Left hindlimb (tissue), 1 donor: Measurements from ENCODE around the gene GDPD5.

ENCODE experiments used
- DNase-seq: peaks from one replicate; pipeline ENCODE4 v3.0.0-alpha.2; 2018

GDPD5 gene

DNA sequence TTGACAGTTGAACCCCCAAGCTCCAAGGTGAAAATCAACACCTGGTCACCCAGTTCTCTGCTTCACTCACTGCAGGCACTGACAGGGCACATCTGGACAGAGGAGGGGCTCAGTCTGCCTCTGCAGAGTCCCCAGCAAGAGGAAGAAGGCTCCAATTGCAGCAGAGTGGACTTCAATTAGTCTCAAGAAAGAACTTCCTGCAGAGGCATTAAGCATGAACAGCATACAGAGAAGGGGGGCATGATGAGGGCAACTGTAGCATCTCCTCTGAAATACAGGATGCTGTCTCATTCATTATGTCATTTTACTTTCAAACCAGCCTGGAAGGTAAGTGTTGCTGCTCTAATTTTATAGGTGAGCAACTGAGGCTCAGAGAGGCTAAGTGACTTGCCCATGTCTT is 11.1 kb downstream of the GDPD5 start:
- DNase-seq, result no peak

DNA sequence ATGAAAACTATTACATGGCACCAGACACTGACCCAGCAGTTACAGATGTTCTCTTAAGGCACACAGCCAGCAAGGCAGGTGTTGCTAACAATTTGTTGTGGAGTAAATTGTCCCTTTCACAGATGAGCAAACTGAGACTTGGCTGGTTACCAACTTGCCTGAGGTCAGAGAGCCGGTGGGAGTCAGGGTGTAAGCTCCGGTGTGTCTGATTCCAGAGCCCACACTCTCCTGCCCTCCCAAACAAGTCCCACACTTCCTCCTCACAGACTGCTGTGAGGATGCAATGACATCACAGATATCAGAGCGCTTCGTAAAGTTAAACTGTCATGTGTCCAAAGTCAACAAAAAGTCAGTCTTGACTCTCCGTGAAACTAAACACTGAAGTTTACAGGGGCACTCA is 12.5 kb downstream of the GDPD5 start:
- no peak for DNase-seq

DNA sequence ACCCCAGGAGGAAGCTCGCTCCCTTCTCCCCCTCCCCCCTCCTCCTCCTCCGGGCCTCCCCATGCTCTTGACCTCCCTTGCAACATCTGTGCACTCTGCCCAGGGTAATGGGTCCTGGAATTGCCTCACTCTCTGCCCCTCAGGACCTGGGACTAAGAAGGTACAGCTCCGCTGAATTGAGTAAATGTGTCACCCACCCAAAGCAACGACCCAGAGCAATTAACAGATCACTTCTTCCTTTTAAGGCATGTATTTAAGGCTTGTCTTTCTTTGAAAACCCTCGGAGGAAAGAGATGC is 15.1 kb downstream of the GDPD5 start:
- no peak for DNase-seq

DNA sequence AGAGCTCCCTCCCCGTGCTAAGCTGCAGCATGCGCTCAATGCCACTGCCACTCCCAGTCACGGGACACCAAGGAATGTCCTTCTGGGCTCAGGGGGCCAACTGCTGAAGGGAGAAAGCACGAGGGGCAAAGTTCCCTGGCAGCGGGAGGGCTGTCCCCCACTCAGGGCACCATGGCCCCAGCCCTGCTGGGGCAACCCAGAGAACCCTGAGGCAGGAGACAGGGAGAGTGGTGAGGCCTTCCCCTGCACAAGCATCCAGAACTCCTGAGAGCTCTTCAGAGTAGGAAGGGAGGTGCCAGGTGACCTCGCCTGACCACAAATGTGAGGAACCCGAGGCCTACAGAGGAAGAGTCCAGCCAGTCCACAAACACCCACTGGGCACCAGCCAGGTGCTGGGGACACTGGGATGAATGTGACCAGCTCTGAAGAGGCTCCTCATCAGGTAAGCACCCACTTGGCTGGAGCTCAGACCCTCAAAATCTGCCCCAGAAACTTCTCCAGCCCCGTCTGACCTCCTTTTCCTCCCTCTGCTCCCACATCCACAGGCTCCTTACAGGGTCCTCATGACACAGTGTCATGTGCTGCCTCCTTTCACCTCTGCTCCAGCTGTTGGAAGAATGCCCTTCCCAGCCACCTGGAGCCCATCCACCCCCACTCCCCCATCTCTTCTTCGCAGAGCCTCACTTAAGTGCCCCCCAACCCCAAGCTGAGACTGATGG is 15.6 kb downstream of the GDPD5 start:
- DNase-seq, result no peak

DNA sequence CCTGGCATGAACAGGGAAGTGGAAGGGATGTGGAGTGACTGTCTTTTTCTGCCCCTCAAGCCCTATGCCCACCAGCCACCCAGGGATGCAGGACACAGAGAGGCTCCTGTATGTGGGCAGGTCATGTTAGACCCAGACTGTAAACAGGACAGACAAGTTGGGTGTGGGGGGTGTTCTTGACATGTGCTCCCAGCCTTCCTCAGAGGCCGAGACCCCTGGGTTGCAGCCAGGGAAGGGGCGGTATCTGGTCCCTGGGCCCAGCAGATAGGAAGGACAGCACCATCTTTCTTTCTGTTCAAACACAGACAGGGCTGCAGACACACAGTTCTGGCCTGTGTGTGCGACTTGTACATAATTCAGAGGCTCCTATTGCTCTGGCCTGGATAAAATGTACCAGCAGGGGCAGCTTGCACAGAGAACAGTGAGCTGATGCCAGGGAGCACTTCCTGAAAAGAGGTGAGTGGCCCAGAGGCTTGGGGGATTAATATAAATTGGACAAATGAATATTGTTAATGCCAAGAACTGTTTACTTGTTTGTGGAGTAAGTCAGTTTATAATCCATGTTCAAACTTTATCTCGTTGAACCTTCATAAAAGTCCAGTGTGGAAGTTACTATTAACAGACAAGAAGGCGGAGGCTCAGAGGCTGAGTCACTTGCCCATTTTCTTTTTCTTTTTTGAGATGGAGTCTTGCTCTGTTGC is 16.6 kb downstream of the GDPD5 start:
- DNase-seq, result no peak

DNA sequence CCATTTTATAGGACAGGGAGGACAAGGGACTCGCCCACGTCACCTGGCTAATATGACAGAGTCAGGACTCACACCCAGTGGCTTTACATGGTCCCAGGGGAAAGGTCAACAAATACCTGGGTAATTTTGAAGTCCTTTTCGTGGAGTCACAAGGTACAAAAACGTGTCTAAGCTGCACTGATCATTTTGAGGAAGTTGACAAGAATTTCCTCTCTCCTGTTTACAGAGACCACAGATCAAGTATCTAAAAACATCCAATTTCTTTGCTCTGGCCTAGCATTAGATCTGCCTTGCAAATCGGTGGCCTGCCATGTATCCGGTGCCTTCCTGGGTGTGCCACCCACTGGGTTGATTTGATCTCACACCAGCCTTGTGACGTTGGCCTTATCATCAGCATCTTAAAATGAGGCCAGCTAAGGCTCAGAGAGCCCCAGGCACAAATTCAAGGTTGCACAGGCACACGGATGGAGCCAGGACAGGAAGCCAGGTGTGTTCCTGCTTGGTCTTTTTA is 17.6 kb downstream of the GDPD5 start:
- no peak for DNase-seq

DNA sequence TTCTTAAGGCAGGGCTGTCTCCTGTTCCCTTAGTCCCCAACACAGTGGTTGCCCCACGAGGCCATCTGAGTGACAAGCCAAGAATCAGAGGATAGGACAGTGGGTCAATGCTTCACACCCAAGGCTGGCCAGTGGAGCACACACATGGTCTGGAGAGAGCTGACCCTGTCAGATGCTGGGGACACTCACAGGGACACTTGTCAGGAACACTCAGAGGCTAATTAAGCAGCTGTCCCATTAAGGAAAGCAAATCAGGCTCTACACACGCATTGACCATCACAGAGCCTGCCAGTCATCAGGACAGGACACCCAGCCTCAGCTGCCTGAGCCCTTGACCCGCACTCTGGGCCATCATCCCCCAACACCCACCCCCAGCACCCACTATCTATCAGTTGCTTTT is 18.2 kb downstream of the GDPD5 start:
- no peak for DNase-seq

DNA sequence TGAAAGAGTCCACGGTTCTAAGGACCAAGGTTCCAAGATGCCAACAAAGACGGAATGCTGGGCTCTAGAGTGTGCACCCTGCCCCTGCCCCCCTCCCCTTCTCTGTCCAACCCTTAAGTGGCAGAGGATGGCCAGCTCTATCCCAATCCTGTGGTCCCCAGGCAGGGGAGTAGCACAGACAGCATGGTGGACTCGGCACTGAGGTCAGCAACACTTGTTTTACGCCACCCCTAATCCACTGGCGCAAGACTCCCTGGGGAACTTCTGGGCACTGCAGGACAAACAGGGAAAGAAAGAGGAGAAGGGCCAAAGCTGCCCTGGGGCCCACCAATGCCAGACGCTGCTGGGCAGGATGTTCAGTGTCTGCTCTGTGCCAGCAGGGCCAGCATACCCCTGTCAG is 18.9 kb downstream of the GDPD5 start:
- no peak for DNase-seq

DNA sequence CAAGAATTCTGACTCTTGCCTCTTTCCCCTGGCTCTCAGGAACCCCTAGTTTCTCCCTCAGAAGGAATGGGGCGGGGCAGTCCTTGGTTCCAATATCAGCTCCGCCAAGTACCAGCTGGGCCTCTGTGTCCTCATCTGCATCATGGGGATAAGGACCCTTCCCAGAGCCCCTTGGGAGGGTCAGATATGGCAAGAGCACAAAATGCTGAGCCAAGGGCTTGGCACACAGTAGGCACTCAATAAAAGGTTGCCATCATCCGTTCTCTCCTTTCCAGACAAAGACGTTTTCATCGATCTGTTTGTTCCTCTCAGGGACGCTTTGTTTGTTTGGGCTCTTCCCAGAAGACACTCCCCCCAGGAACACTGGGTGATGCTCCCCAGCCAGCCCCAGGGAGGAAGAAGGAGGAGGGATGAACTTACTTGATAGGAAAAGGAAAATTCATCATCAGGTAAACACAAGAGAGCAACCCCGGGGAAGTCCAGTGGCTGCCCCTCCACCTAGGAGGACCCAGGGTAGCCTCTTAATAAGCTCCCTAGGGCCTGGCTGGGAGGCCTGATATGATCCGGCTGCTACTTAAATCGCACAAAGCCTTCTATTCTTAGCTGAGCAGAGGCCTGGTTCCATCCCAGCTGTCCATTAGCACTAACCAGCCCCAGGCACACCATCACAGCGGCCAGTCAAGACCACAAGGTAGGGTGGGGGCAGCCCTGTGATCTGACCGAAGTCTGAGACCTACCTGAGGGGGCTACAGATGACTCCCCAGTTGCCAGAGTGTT is 19.6 kb downstream of the GDPD5 start:
- no peak for DNase-seq

DNA sequence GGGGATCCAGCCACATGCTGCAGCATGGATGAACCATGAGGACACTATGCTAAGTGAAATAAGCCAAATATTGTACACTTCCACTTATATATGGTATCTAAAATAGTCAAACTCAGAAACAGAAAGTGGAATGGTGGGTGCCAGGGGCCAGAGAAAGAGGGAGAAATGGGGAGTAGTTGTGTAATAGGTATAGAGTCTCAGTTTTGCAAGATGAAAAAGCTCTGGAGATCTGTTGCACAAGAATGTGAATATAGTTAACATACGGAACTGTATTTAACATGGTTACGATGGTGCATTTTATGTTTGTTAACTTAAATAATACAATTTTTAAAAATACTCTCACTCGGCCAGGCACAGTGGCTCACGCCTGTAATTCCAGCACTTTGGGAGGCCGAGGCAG is 21.2 kb downstream of the GDPD5 start:
- no peak for DNase-seq

DNA sequence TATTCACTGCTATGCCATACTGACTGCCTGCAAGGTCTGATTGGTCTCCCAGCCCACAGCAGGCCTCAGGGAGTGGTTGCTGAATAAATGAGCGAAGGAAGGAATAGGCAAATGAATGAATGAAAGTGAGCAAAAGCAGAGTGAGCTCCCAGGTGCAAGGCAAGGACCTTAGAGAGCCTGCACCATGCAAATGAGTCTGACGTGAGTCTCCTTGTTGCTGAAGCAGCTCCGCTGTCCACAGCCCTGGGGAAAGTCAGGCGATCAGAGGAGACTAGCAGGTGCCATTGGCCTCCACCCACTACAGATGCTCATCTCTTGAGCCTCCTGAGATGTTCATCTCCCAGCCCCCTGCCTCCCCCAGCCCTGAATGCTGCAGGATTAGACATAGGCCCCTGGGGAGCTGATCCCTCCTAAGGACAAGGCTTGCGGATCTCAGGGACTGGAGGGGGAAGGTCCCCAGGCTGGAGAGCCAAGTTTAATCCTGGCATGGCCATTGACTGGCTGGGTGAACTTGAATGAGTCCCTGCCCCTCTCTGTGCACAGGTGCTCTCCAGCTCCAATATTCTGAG is 22.1 kb downstream of the GDPD5 start:
- no peak for DNase-seq

DNA sequence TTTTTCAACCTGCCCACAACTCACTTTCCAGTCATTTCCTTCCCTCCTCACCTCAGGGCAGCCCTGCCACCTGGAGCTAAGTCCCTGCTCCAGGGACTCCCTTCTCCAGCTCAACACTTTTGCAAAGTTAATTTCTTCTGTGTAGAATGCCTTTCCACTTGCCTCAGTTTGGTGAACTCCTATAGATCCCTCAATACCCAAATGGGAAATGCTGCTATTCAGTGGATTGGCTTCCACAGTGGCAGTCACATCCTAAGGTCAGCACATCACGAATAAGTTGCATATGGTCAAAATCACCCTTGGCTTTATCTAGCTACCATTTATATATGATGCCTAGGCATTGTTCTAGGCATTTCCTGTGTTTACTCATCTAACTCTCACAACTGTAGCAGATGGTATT is 23.6 kb downstream of the GDPD5 start:
- DNase-seq, result no peak

DNA sequence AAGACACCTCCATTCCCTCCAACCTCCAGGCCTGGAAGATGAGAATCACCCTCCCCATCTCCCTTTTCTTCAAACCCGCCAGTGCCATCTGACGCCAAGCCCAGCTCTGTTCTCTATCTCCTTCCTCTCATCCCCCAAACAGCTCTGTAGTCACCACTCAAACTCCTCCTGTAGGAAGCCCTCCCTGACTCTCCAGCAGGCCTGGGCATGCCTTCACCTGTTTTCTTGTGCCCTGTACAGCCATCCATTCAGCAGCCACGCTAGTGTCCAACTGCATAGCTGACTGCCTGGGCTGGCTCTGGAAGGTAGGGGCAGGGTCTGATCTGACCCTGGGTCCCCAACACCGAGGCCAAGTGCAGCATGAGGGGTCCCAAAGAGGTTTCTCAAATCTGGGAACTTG is 25.0 kb downstream of the GDPD5 start:
- no peak for DNase-seq

DNA sequence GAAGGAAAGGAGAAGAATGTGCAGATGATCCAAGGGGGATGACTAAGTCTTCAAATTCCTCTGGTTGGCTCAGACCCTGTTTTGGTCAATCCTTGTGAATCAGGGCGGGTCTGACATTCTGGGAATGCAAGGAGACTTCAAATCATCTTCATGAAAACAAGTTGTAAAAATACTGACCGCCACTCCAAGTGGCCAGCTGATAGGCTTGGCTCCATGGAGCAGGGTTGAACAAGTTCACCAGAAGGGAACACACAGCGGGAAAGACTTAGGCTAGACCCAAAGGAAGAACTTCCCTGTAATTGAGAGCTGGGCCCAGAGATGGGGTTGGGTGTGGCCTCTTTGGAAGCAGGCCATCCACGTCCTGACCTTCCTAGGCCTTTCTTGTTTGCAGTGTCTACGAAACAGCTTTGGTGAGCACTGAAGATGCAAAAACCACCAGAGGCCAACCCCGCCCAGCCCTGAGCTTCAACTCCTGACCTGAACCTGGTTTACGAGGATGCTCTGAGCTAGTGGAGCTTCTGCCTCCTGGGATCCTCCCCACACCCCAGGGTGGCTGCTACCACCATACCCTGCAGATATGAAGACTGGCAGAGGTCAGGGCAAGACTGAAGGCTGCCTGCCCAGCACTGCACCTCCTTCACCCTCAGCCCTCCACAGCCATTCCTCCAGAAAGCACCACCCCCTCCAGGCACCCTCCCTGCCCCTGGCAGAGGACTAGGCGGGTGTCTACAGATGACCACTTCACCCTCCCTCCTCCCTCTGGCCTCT is 26.1 kb downstream of the GDPD5 start:
- DNase-seq, result peak; percentile 60

DNA sequence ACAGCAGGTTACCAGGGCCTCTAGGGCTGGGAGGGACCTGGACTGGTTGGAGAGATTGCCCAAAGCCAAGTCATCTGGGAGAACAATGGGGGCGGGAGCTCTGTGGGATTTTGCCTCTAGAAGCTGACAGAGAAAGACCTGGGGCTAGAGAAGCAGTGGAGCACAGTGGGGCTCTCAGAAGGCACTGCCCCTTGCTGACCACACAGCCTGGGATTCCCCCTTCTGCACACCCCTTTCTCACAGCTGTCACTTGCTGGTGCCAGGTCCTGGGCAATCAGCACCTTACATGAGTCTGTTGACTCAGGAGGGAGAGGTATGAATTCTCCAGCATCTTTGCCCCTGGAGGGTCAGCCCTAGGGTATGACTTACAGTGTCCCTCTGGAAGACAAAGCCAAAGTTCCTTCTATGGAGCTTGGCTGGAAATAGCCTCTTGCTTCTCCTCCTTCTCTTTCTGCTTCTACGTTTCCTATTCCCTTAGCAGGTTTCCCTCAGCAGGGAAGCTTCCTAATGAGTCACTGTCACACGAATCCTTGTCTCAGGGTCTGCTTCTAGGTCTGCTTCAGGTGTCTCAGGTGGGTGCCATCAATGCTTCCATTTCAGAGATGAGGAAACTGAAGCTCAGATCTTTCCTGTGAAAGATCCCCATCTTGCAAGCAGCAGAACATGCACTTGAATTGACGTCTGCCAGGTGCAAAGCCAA is 27.0 kb downstream of the GDPD5 start:
- DNase-seq, result no peak

DNA sequence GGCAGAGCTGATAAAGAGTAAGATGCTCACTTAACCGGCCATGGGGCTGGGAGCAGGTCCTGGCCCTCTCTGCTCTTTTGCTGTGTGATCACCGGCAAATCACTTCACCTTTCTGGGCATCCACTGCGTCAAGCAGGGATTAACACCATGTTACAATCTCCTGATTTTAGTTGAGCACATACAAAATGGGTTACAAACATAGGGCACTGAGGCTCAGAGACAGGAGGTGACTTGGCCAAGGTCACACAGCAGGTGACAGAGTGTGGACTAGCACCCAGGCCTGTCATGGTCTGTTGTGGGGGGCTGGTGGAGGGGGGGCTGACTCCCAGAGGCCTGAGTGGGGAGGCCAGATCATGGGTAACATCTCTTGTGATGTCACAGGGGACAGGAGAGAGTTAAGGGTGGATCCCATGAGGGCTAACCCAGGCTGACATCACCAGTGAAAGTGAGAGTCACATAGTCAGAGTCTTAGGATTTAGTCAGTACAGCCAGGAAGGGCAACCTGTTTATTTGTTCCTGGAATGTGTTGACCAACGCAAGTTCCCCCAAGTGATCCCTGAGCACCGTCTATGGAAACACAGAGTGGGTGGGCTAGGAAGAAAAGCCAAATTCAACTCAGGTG is 27.8 kb downstream of the GDPD5 start:
- DNase-seq, result no peak

DNA sequence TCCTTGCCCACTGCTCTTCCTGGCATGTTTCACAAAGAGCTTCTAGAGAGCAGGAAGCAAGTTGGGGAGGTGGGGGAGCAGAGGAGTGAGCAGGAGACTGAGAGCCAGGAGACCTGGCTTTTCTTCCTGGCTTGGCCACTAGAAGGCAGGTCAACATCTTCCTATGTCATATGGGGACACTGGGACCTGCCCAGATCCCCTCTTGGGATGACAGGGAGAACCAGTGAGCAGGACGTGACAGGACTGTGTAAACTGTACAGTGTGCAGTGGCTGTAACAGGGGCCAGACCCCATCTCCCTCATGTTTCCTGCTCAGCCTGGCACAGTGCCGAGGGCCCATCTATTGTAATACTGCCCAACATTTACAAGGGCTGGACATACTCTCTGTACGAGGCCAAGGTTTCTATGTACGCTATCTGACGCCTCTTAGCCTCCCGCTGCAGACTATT is 29.4 kb downstream of the GDPD5 start:
- DNase-seq, result no peak

DNA sequence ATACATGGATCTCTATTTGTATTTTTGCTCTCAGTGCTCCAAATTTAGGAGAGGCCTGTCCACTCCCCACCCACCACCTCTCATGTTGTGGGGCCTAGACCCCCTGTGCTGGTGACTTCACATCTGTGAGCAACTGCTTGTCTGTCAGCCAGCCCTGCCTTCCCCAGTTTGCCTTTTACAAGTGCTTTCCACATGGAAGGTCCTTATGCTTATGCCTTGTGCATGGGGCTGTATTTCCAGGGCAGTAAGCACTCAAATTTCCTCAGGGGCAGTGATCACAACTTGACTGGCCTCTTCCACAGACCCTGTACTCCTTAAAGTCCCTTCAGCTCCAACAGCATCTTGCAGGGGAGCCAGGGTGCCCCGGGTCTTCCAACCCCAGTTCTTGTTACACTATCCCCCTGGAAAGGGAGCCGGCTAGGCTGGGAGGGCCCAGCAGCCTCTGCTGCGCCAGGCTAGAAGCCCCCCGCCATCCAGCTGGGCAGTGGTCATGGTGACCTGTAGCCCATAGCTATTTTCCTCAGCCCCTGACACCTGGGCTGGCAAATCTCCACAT is 29.9 kb downstream of the GDPD5 start:
- DNase-seq, result no peak

DNA sequence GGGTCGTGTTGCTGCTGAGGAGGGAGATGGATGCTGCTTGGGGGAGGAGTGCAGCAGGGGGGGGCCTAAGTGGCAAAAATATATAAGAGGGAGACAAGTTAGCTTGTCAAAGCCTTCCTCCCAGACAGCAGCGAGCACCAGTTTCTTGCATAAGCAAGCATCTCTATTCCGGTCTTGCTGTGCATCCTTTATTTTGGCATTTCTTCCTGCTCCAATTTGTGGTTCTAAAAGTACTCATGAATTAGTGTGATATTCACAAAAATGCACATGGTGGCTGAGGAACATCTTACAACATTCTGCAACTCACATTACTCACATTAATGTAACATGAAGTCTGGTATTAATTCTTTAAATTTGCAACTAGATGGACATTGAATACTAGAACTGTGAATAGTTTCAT is 32.1 kb downstream of the GDPD5 start:
- no peak for DNase-seq

DNA sequence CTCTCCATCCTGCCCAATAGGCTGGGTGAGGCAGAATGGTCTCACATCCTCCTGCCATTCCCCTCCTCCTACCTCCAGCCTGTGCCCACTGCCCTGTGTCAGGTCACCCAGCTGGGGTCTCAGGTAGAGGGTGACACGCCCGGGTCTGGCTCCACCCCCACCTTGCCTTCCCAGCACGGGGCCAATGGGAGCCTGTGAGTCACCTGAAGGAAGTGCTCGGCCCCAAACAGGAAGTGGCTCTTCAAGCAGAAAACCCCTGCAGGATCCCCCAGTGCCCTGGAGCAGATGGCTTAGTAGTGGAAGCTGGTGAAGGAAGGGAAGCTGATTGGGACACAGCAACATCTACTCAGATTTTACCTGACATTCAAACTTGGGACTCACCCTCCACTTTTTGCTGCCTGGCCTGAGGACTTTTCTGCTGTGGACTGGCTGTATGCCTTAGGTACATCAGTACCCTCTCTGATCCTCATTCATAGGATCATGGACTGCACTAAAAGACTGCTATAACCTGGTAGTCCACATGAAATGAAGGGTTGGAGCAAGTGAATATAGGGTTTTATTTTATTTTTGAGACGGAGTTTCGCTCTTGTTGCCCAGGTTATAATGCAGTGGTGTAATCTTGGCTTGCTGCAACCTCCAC is 33.4 kb downstream of the GDPD5 start:
- no peak for DNase-seq

DNA sequence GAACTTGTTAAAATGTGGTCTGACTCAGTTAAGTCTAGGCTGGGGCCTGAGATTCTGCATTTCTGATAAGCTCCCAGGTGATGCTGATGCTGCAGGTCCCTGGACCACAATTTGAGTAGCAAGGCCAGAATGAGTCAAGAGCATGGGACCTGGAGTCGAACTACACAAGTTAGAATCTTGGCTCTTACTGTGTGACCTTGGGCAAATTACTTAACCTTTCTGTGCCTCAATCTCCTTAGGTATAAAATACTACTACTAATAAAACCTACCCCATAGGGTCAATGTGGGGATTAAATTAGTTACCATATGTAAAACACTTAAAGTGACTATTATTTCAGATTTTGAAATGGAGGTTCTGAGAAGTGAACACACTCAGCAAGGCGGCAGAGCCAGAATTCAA is 34.3 kb downstream of the GDPD5 start:
- DNase-seq, result no peak
